Activated CD4-positive, alpha-beta T cell treated with anti-CD3 and anti-CD28 coated beads, Interleukin-2, amount 50 U/mL, for 24 hours (primary cell): ENCODE data around the gene MSRB3.

ENCODE experiments used
- DNase-seq, 2 donors: peaks; one replicate each; pipeline ENCODE4 v3.0.0-alpha.2; 2020; ENCODE audit warnings: low read depth in 1 of 2, low spot score in 1 of 2

The MSRB3 gene

GRCh38 chr12:65391711-65392110 is 113.2 kb downstream of the MSRB3 start:
- DNase-seq = no peak

- DNase-seq = no peak
Observed at GRCh38 chr12:65392491-65392890, 114.0 kb downstream of the MSRB3 start.

GRCh38 chr12:65403188-65403587 is 124.7 kb downstream of the MSRB3 start:
- no peak for DNase-seq

- DNase-seq = no peak
Observed at GRCh38 chr12:65407388-65408149, 129.1 kb downstream of the MSRB3 start.

GRCh38 chr12:65408441-65408840 is 130.0 kb downstream of the MSRB3 start:
- no peak for DNase-seq

GRCh38 chr12:65409726-65410125 is 131.2 kb downstream of the MSRB3 start:
- DNase-seq = no peak

DNA sequence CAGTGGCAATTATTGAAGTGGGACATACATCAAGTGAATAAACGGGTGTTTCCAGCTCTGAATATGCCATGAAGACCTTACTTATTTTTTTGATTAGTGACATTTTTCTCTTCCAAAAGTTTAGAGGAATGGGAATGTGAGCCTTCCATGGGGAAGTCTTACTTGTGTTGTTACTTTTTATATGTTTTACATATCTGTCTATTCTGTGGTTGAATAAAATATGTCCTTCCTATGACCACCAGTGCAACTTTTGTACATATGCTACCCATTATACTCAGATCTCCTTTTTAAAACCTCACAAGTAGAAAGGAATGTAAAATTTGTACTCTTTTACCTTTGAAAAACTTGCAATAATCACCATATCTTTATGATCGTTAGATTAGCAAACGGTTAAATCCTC is 132.7 kb downstream of the MSRB3 start:
- DNase-seq = no peak

- DNase-seq = no peak
Observed at GRCh38 chr12:65414526-65414925, 136.0 kb downstream of the MSRB3 start.

DNA sequence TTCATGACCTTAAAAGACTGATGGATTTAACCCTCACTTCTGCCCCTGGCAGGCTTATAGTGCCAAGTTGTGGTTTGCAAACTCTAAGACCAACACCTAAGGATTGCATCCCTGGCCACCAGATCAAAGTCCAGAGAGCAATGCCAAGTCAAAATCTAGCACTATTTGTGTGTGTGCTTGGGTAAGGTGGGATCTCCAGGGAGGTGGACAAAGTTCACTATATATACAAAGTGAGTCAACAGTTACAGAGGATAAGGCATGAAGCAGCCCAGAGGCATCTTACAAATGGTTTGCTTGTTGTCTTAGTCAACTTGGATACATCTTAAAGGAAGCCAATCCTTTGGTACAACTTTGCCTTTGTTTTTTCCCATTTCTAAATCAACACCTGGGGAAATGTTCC is 137.3 kb downstream of the MSRB3 start:
- DNase-seq = no peak

GRCh38 chr12:65419284-65420072 is 141.0 kb downstream of the MSRB3 start:
- DNase-seq = no peak

- no peak for DNase-seq
Observed at GRCh38 chr12:65420941-65421340, 142.5 kb downstream of the MSRB3 start.

DNA sequence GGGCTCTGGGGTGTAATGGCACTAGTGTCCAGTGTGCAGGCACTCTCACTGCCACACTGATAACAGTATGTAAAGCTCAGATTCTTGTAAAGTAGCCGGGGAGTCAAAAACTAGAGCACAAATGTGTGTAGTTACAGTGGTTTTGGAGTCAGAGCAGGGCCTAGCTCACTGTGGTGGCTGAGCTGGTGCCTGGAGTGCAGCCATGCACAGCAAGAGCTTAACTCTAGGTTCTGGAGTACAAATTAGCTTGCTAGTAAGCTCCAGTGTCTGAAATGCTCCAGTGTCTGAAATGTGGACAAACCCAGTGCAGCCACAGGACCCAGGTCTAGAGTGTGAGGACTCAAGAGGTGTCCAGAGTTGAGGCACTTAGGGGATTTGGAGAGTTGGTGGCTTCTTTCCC is 149.2 kb downstream of the MSRB3 start:
- DNase-seq = no peak

DNA sequence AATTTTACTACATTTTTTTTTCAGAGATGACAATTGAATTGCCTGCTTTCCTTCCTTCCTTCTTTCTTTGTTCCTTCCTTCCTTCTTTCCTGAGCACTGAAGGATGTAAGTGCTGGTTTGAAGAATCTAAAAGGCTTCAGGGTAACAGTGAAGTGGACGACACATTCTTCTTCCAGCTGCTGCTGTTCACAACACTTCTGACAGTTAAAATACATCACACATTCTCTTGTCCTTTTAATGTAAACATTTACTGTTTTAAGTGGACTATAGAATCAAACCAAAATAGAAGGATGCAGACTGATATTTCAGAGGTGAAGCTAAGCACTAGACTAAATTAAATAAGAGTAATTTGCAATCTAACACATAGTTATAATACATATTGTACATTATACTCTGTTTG is 151.5 kb downstream of the MSRB3 start:
- no peak for DNase-seq

- DNase-seq = no peak
Observed at GRCh38 chr12:65430571-65431306, 152.3 kb downstream of the MSRB3 start.

DNA sequence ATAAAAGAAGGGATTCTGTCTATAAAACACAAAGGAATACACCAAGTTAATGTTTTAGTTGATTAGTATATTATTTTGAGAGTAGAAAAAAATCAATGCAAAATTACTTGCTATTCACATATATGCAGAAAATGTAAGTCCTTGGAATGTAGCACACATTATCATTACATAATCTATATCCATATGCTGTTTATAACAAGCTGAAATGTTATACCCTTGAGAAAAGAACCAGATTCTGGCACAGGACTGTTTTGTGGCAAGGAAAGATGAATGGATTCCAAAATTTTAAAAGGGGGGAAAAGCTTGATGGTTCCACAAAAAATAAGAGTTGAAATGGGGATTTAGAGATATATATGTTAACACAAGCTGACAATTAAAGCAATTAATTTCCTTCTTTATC is 153.6 kb downstream of the MSRB3 start:
- DNase-seq = no peak

- no peak for DNase-seq
Observed at GRCh38 chr12:65432651-65433050, 154.2 kb downstream of the MSRB3 start.

DNA sequence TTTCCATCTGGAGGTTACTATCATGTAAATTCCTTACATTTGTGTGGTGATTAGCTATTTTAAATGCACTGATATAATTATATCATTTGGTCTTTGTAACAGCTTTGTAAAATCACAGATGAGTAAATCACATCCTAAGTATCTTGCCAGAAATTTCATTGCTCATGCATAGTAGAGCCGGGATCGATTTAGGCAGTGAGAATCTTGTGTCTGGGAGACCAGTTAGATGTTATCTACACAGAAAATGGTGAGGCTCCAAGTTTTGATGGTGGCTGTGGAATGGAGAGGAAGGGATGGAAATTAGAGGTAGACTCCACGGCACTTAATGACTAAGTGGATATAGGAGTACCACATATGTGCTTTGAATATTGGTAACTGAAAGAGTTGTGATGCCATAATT is 156.3 kb downstream of the MSRB3 start:
- no peak for DNase-seq

- DNase-seq = no peak
Observed at GRCh38 chr12:65443038-65443437, 164.6 kb downstream of the MSRB3 start.

- DNase-seq = no peak
Observed at GRCh38 chr12:65444996-65445395, 166.5 kb downstream of the MSRB3 start.

- DNase-seq = no peak
Observed at GRCh38 chr12:65446901-65447300, 168.4 kb downstream of the MSRB3 start.

GRCh38 chr12:65449400-65449799 is 170.9 kb downstream of the MSRB3 start:
- DNase-seq = no peak

DNA sequence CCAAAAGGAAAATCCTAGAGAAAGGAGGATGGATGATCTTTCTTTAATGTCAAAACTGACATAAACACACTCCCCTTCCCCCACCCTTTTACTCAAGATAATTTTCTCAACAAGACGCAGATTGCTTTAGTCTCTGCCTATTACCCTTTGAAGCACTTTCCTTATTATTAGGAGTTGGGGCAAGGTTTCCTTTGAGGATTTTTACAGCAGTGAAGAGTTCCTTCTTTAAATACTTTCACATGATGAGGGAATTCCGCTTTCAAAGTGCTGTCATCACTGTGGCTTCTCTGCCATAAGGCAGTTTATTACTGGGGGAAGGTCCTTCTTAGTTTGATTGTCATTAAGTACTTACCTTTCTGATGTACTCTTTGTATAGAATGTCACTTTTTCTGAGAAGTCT is 172.1 kb downstream of the MSRB3 start:
- no peak for DNase-seq
